Mononuclear cell (primary cell): ENCODE results near the gene POU2AF1. TPM values are rescaled to one million over a fixed set of nuclear protein-coding genes. Genes with fewer than 3 reads are reported as not detected.

ENCODE experiments used
- H3K27me3 ChIP-seq: 2 replicates; pipeline ENCODE4 v1.6.0; 2011; ENCODE audit warnings: low read length, control low read depth; ENCODE audit not compliant: insufficient read depth
- H3K4me1 ChIP-seq: 2 replicates; pipeline ENCODE4 v1.5.1; 2011; ENCODE audit warnings: mild to moderate bottlenecking, low read length, control low read depth; ENCODE audit not compliant: insufficient read depth
- H3K4me3 ChIP-seq: 2 replicates; pipeline ENCODE4 v1.5.1; 2011; ENCODE audit warnings: mild to moderate bottlenecking, low read length, moderate library complexity
- H3K9me3 ChIP-seq: 2 replicates; pipeline ENCODE4 v1.5.1; 2011; ENCODE audit warnings: low read depth, mild to moderate bottlenecking, control low read depth, low read length
- total RNA-seq: library from RNA; depleted of rRNA; stranded (reverse); fragments of >200 nt; gene quantifications from one replicate; pipeline ENCODE4 v1.2.3, GENCODE V29; 2012

POU2AF1 gene
- total RNA-seq, result 3.4 TPM

GRCh38 chr11:111378861-111379601, at the start of gene POU2AF1:
TSS of gene POU2AF1 (minus strand) at chr11:111379275. CDS start at chr11:111379177, 98 bp downstream.
- Histone ChIP-seq H3K4me3 (peak within 1 kb of the TSS; percentile 44), H3K9me3 (no peaks in the 10 kb centered on the region), H3K4me1 (peaks cover 17% of the 10 kb centered on the region), H3K27me3 (no peaks in the 10 kb centered on the region)

DNA sequence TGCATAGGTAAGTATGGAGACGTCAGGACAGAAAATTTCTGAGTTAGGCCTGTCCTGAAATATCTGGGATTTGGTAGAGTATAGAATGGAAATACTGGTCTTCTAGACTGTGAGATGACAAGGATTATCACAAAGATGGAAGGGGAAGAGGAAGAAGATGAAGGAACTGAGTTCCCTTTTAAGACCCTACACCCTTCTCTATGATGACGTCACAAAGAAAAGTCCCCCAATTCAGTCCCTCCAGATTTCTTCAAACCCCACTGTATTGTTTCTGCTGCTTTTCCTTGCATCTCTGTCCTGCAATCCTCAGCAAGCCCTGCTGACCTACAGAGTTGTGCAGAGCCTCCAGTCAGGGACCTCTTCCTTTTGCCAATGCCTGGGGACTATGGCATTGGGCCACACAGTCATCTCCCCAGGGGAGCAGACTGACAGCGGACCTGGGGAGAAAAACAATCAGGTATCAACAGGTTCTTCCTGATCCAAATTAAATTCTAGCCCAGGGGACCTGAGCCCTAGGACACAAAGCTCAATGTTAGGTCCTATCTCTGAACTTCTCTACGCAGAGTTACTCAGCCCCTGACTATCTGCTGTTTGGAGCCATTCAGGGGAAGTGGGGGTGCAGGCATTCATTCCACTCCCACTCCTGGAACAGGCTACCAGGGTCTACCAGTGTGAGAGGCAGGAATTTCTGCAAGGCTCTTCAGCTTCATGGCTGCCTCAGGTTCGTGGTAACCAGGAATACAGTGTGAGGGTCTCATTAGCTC, 49.2 kb upstream of the POU2AF1 start:
- Histone ChIP-seq H3K4me3 (no peak overlapping the region), H3K9me3 (no peaks in the 10 kb centered on the region), H3K27me3 (no peaks in the 10 kb centered on the region), H3K4me1 (no peaks in the 10 kb centered on the region)

GRCh38 chr11:111427471-111427912, 48.4 kb upstream of the POU2AF1 start:
- peaks cover 3% of the 10 kb centered on the region for H3K4me1 ChIP-seq
- H3K4me3 ChIP-seq, result no peak overlapping the region

DNA sequence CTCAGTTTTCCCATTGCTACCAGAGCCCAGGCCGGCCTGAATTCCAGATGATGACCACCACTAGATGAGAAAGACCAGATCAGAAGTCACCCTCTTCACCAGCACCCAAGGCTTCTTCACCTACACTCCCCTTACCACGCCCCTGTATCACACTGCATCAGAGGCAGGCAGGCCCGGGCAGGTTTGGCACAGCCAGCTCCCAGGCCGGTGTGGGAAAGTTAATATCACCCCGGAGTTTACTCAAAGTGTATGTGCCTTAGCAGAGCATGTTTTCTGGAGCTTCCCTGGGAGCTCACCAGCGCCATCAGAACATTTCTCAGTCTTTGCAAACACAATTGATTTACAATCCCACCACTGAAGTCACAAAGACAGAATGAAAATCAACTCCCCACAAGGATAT, 47.5 kb upstream of the POU2AF1 start:
- no peaks in the 10 kb centered on the region for H3K9me3 ChIP-seq
- no peaks in the 10 kb centered on the region for H3K27me3 ChIP-seq
- H3K4me3 ChIP-seq, result no peak overlapping the region
- peaks cover 4% of the 10 kb centered on the region for H3K4me1 ChIP-seq

More at GRCh38 chr11:111427471-111427912, 48.4 kb upstream of the POU2AF1 start:
- H3K9me3 ChIP-seq, result no peaks in the 10 kb centered on the region
- no peaks in the 10 kb centered on the region for H3K27me3 ChIP-seq

- no peak overlapping the region for H3K4me3 ChIP-seq
- H3K9me3 ChIP-seq, result no peaks in the 10 kb centered on the region
- peaks cover 20% of the 10 kb centered on the region for H3K4me1 ChIP-seq
- no peaks in the 10 kb centered on the region for H3K27me3 ChIP-seq
Measured at GRCh38 chr11:111423250-111423615, 44.2 kb upstream of the POU2AF1 start.

GRCh38 chr11:111422494-111423249, 43.6 kb upstream of the POU2AF1 start:
- H3K9me3 ChIP-seq, result no peaks in the 10 kb centered on the region

GRCh38 chr11:111421251-111421650, 42.2 kb upstream of the POU2AF1 start:
- Histone ChIP-seq H3K27me3 (no peaks in the 10 kb centered on the region), H3K4me1 (peaks cover 40% of the 10 kb centered on the region), H3K9me3 (no peaks in the 10 kb centered on the region), H3K4me3 (no peak overlapping the region)

More at GRCh38 chr11:111422494-111423249, 43.6 kb upstream of the POU2AF1 start:
- Histone ChIP-seq H3K4me1 (peaks cover 26% of the 10 kb centered on the region), H3K4me3 (no peak overlapping the region), H3K27me3 (no peaks in the 10 kb centered on the region)

DNA sequence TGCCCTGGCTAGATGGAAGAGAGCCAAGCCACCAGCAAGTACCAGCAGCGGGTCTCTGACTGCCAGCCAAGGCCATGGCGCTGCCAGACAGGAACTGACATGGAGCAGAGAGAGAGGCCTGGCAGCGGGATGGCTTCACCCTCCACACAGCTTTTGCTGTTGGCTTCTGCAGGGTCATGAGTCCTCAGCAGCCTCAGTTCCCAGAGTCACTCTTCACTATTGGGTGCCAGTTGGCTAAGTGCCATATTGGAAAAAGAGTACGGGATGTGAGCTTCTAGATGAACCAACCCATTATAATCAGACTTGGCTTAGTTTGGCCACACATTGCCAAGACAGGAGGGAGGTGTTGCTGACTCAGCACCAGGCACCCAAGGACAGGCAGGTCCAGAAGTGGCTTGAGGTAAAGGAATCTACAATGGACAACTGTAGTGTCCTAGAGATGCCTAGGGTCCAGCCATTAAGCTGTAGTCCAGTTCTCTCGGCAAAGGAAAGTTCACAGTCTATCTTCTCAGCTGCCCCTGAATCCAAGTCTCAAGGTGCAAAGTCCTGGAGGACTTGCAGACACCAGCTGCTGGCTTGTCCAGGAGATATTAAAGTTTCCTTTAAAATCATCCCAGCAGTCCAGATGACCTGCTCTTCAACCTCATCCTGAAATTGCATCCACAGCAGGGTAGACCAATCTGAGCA, 40.7 kb upstream of the POU2AF1 start:
- Histone ChIP-seq H3K9me3 (no peaks in the 10 kb centered on the region), H3K4me3 (no peak overlapping the region), H3K27me3 (no peaks in the 10 kb centered on the region), H3K4me1 (peaks cover 55% of the 10 kb centered on the region)

- Histone ChIP-seq H3K4me1 (peaks cover 61% of the 10 kb centered on the region), H3K27me3 (no peaks in the 10 kb centered on the region), H3K9me3 (no peaks in the 10 kb centered on the region), H3K4me3 (no peak overlapping the region)
Measured at GRCh38 chr11:111419181-111419580, 40.1 kb upstream of the POU2AF1 start.

DNA sequence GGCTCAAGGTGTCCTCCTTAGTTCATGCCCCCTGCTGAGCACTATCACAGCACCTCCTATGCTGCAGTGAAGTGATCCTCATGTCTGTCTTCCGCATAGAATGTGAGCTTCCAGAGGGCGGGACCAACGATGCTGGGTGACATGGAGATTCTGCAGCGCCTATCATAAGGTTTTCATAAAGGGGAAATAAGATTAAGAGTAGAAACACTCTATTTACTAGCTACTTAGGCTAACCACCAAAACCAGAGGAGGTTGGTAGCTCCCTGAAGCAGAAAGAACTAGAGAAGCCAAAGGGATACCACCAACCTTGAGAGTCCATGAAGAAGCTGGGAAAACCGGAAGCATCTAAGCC, 39.3 kb upstream of the POU2AF1 start:
- Histone ChIP-seq H3K9me3 (no peaks in the 10 kb centered on the region), H3K4me3 (no peak overlapping the region), H3K4me1 (peaks cover 67% of the 10 kb centered on the region), H3K27me3 (no peaks in the 10 kb centered on the region)

DNA sequence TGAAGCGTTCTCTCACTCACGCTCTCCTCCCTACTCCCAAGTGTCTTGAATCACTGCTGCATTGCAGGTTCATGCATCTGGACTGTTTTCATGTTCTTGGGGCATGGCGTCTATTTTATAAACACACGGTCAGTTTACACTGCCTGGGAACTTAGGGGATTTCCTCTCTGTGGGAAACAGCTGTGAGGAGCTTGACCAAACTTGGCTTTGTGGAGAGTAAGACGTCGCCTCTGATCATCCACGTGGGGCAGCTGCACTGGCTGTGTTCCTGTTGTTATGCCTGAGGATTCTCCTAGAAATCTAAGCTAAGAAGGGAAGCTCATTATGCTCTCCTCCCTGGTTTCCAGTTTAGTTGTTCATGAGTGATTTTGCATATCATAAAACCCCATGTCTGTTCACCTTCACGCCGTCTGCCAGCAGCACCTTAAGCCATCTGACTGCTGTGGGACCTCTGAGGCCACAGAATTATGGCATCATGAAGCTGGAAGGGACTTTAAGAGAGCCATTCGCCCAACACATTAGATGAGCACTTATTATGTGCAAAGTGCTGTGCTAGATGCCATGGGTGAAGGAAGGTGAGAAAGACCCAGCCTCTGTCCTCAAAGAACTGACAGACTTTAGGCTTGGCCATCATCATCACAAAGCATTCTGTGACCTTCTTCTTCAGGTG, 38.8 kb upstream of the POU2AF1 start:
- Histone ChIP-seq H3K4me3 (no peak overlapping the region), H3K9me3 (no peaks in the 10 kb centered on the region), H3K27me3 (no peaks in the 10 kb centered on the region), H3K4me1 (peaks cover 67% of the 10 kb centered on the region)

- H3K4me1 ChIP-seq, result peaks cover 63% of the 10 kb centered on the region
- H3K27me3 ChIP-seq, result no peaks in the 10 kb centered on the region
- no peaks in the 10 kb centered on the region for H3K9me3 ChIP-seq
- no peak overlapping the region for H3K4me3 ChIP-seq
Measured at GRCh38 chr11:111417011-111417765, 38.1 kb upstream of the POU2AF1 start.

DNA sequence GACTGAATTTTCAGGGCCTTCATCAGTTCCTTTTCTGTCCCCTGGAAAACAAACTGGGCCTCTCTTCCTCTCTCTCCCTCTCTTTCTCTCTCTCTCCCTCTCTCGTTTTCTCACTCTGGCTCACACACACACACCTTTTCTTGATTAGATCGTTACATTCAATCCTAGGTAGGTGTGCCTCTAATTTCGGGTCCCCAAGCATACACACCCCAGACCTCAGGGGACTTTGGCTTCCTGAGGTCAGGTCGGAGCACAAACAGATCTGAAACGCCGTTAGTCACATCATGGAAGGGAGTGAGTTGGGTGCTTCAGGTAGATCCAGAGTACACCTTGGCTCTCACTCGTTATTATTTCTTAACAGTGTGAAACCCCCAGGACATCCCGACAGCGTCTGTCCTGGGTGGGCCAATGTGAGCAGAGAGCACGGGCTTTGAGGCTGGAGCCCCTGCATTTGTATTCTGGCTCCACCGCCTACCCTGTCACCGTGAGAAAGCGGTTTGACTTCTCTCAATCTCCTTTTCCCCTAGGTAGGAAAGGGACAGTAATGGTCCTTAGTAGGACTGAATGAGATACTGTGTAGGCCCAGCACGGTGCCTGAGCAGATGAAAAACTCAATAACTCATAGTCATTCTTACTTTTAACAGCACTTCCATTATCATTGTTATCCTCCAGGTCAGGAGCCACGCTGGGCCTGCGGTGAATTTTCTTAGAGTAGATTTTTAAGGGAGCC, 37.3 kb upstream of the POU2AF1 start:
- H3K4me1 ChIP-seq, result peaks cover 63% of the 10 kb centered on the region
- H3K27me3 ChIP-seq, result no peaks in the 10 kb centered on the region
- H3K4me3 ChIP-seq, result no peak overlapping the region
- H3K9me3 ChIP-seq, result no peaks in the 10 kb centered on the region
